GM19468 (cell line): ENCODE results near the gene OR2T27.
"Not testable (repeated sequence)": the region's sequence is repeated elsewhere in the genome, so short reads cannot be mapped to it uniquely, and the experiment has no call there.

Source experiments
- ATAC-seq: cut with Tn5 transposase; IDR thresholded peaks from one replicate; pipeline ENCODE4 v1.9.1; 2021; ENCODE audit warnings: mild to moderate bottlenecking, moderate library complexity, moderate number of reproducible peaks; ENCODE audit not compliant: unreplicated experiment; ENCODE audit errors: extremely low read depth

OR2T27 gene

GRCh38 chr1:248642971-248643651 lies 12.2 kb downstream of the OR2T27 start:
- ATAC-seq = peak; percentile 60

GRCh38 chr1:248641583-248641982 lies 13.7 kb downstream of the OR2T27 start:
- not testable (repeated sequence) for ATAC-seq

GRCh38 chr1:248640906-248641305 lies 14.4 kb downstream of the OR2T27 start:
- ATAC-seq = not testable (repeated sequence)

- peak; percentile 18 for ATAC-seq
Measured at GRCh38 chr1:248639652-248640051, 15.7 kb downstream of the OR2T27 start.

DNA sequence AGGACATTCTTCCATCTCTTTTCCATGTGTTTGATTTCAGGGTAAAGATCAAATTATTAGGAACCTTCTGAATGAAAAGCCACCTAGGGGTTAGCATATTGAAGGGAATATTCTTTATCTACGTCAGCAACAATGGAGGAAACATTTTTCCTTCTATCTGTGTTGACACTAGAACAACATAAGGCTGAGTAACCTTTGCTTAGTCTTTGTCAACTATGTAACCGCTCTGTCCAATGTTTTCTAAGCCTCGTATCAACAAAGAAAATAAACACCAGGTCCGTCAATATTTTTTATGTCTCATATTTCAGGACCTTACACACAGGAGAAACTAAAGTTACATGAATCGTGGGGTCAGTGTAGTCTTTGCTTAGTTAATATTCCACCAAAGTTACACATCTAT lies 18.7 kb downstream of the OR2T27 start:
- ATAC-seq = not testable (repeated sequence)

GRCh38 chr1:248634991-248635390 lies 20.3 kb downstream of the OR2T27 start, which contains the start of gene OR2T11:
Gene OR2T11, minus strand, starts transcription at chr1:248635091. Its CDS starts 7,963 bp downstream, at chr1:248627128.
- ATAC-seq = not testable (repeated sequence)

DNA sequence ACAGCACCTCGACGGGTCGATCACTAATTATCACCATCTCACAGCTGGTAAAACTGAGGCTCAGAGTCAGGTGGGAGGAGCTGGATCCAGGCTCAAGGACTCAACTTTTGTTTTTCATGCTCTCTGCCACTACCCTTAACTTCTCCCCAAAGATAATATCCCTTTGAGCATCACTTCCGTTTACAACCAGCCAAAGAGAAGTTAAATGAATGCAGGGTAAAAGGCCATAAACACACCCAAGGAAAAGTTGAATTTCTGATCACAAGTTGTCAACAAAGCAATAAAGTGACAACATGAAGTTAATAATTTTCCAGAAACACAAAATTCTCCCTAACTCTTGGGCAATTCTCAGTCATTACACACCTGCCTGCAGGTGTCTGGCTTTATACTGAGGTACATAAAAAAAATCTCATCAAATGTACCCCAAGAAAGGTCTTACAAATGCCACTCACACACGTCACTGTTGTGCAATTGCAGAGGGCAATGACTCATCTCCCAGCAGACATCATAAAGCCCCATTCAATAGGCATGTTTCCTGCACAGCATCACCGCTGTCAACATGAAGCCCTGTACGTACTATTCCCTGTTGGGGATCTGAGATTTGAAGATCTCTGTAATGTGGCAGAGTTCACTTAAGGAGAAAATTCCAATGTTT lies 23.8 kb downstream of the OR2T27 start:
- no peak for ATAC-seq

GRCh38 chr1:248630551-248630950 lies 24.8 kb downstream of the OR2T27 start:
- no peak for ATAC-seq

DNA sequence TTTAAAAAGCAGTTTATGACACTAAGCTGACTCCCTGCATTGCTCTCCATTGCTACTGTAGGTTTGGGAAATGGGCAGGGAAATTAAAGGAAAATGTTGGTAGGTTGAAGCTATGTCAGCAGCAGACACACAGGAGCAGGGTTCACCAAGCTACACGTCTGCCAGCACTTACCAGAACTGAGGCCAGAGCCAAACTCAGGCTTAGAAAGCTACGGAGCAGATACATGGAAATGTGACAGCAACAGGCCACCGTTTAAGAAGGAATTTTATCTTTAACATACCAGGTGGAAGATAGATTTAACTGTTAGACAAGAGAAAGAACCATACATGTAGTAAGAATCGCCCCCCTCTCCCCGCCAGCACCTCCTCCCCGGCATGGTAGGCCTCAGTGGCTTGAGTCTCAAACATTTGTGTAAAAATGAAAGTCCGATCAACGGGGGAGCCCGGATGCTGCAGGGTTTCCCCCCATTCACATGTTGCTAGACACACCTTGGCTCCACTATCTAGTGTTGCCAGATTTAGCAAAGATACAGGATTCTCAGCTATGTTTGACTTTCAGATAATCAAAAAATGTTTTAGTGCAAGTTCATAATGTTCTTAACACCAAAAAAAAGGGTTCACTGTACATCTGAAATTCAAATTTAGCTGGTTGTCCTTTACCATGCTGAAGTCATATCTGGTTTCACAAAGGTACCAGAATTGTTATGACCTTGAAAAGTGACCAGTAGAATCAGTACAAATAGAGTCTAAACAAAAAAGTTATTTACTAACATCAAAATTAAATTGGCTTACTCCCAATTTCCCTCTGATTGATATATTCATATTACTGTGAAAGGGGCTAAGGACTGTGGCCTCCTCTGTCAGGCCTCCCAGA lies 27.1 kb downstream of the OR2T27 start:
- peak; percentile 54 for ATAC-seq

GRCh38 chr1:248625971-248626370 lies 29.4 kb downstream of the OR2T27 start:
- no peak for ATAC-seq

DNA sequence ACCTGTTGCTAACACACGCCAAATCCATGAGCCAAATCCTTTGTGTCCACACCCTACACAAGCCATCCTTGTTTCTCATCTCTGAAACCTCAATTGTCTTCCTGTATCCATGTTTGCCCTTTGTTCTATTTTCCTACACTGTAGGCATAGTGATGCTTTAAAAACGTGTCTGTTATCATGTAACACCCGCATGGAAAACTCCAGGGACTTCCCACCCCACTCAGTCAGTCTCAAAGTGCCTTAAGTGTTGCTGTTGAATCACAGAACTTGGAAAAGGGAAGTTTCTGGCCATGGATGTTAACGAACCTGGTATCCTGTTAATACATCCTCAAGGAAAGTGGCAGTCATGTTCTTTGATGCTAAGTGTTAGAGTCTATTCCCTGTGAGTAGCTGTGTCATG lies 30.2 kb downstream of the OR2T27 start:
- no peak for ATAC-seq

DNA sequence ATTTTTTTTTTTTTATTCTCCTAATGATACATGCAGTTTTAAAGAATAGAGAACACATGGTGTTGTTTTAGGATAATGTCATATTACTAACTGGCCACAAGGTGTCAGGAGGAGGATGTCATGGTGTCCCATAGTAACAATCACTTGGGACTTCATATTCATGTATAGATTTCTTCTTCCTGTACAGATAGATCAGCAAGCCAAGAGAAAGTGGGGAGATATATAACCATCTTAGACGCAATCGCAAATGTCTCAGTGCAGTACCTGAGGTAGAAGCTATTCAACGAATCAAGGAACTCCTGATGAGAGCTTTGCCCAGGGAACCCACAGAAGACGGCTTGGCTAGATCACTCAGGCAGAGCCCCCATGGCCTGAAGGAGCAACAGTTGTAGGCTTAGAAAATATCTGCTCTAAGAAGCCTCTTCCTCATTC lies 32.7 kb downstream of the OR2T27 start:
- peak; percentile 89 for ATAC-seq

DNA sequence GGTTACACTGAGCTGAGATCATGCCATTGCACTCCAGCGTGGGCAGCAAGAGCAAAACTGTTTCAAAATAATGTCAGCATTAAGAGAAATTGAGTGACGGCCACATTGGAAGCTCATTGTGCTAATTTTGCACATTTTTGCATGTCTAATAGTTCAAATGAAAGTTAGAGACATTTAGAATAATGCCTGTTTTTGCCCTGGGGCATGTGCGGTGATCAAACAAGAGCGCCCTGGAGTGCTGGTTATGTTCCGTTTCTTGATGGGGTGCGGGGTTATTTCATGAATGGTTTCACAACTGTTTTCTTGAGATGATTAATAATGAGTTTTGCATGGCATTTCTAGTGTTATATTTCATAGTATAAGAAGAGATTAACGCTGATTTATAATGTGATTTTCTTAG lies 33.6 kb downstream of the OR2T27 start:
- no peak for ATAC-seq

DNA sequence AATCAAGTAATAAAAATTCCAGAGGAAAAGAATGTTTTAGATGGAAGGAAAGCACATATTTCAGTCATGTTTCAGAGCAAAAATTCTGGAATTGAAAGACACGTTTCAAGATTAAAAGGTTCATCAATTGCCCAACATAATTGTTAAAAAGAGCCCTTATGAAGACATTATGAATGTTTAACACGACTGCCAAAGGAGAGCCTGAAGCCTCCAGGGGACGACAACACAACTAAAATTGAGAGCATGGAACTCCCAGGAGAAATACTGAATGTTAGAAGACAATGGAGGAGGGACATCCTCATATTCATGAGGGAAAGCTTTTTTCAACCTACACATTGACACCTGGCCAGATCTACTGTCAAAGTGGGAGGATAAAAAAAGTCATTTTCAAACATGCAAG lies 36.5 kb downstream of the OR2T27 start:
- ATAC-seq = no peak

- ATAC-seq = no peak
Measured at GRCh38 chr1:248618119-248618518, 37.2 kb downstream of the OR2T27 start.

- ATAC-seq = no peak
Measured at GRCh38 chr1:248613742-248614141, 41.6 kb downstream of the OR2T27 start.

DNA sequence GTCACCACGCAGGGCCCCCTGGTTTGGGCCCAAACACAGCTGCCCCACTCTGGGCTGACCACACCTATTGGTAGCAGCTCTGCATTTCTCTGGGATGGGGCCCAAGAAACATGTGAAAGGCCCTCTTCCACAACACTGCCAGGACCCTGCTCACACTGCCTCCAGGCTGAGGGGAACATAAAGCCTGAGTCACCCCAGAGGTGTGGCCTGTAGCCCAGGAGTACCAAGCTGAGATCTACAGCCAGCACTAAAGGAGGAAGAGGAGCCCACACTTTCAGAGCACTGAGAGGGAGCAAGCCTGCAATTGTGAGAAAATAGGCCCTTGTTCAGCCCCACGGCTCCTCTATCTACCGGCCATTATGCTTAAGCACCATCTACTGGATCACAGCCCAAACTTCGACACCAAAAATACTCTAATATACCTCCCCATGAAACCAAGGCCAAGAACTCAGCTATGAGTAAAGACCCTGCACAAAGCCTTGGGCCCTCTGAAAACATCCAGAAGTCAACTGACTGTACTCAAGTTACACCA lies 43.4 kb downstream of the OR2T27 start:
- no peak for ATAC-seq

DNA sequence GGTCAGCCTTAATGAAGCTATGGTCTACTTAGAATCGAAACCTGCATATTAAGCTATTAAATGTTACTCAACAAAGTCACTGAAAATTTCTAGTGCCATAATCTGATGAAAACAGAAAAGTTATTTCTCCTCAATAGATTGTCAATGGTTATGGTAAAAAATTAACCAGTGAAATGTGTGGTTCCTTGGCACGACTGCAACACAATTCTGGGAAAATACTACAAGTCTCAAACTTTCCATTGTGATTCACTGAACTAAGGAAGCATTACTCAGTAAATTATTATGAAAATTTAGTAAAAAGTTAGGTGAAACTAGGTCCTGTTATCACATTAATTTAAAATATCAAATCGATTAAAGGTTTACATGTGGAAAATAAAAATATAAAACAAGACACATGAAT lies 45.0 kb downstream of the OR2T27 start:
- ATAC-seq = no peak
